Ishikawa (cell line): ENCODE data around the gene TRANK1.

Experiments used
- CEBPB ChIP-seq: IDR thresholded peaks from 2 replicates; pipeline ENCODE4 v1.6.1; 2012
- CREB1 ChIP-seq: IDR thresholded peaks from 2 replicates; pipeline ENCODE4 v1.6.1; 2012; ENCODE audit warnings: low read depth
- EGR1 ChIP-seq: IDR thresholded peaks from 2 replicates; pipeline ENCODE4 v1.6.1; 2012
- EP300 ChIP-seq: IDR thresholded peaks from 2 replicates; pipeline ENCODE4 v1.6.1; 2012; ENCODE audit warnings: borderline replicate concordance
- FOXM1 ChIP-seq: IDR thresholded peaks from 2 replicates; pipeline ENCODE4 v1.6.1; 2012; ENCODE audit warnings: low read depth, borderline replicate concordance
- NFIC ChIP-seq: IDR thresholded peaks from 2 replicates; pipeline ENCODE4 v1.6.1; 2012
- RAD21 ChIP-seq: IDR thresholded peaks from 2 replicates; pipeline ENCODE4 v1.6.1; 2012; ENCODE audit warnings: low read depth
- TAF1 ChIP-seq: IDR thresholded peaks from 2 replicates; pipeline ENCODE4 v1.6.1; 2012; ENCODE audit warnings: low read depth, mild to moderate bottlenecking
- TCF12 ChIP-seq: IDR thresholded peaks from 2 replicates; pipeline ENCODE4 v1.6.1; 2012; ENCODE audit warnings: low read depth
- TEAD4 ChIP-seq: IDR thresholded peaks from 2 replicates; pipeline ENCODE4 v1.6.1; 2012
- YY1 ChIP-seq: IDR thresholded peaks from 2 replicates; pipeline ENCODE4 v1.6.1; 2012; ENCODE audit warnings: low read depth
- ZBTB7A ChIP-seq: IDR thresholded peaks from 2 replicates; pipeline ENCODE4 v1.6.1; 2012; ENCODE audit warnings: low read depth
- TF ChIP-seq, protein P1 (sequence below): IDR thresholded peaks from 2 replicates; pipeline ENCODE4 v1.6.1; 2012; ENCODE audit warnings: low read depth, mild to moderate bottlenecking
- TF ChIP-seq, protein P2 (sequence below): IDR thresholded peaks from 2 replicates; pipeline ENCODE4 v1.6.1; 2012
- TF ChIP-seq, protein P3 (sequence below): IDR thresholded peaks from 2 replicates; pipeline ENCODE4 v1.6.1; 2012

The TRANK1 gene

DNA sequence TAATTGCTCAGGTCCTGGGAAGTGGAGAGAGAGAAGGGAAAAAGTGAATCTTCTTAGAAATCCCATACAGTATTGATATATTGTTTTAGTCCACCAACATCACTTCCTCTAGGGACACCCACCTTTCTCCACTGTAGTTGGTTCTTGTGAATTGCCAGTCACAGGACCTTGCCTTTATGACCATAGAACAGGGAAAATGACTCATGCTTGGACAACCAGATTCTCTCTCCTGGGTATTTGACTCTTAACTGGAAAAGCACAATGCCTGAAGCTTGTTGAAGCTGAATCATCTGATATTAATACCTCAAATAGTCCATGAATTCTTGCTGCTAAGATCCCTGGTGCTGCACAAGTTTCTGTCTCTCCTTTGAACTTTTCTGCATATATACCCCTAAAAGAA is 148.0 kb downstream of the TRANK1 start:
- TF ChIP-seq NFIC (no peak), RAD21 (no peak), CREB1 (no peak), EGR1 (no peak), TCF12 (no peak), TEAD4 (no peak), YY1 (no peak), EP300 (no peak), TAF1 (no peak), FOXM1 (no peak), ZBTB7A (no peak)
- TF ChIP-seq, protein P1, sequence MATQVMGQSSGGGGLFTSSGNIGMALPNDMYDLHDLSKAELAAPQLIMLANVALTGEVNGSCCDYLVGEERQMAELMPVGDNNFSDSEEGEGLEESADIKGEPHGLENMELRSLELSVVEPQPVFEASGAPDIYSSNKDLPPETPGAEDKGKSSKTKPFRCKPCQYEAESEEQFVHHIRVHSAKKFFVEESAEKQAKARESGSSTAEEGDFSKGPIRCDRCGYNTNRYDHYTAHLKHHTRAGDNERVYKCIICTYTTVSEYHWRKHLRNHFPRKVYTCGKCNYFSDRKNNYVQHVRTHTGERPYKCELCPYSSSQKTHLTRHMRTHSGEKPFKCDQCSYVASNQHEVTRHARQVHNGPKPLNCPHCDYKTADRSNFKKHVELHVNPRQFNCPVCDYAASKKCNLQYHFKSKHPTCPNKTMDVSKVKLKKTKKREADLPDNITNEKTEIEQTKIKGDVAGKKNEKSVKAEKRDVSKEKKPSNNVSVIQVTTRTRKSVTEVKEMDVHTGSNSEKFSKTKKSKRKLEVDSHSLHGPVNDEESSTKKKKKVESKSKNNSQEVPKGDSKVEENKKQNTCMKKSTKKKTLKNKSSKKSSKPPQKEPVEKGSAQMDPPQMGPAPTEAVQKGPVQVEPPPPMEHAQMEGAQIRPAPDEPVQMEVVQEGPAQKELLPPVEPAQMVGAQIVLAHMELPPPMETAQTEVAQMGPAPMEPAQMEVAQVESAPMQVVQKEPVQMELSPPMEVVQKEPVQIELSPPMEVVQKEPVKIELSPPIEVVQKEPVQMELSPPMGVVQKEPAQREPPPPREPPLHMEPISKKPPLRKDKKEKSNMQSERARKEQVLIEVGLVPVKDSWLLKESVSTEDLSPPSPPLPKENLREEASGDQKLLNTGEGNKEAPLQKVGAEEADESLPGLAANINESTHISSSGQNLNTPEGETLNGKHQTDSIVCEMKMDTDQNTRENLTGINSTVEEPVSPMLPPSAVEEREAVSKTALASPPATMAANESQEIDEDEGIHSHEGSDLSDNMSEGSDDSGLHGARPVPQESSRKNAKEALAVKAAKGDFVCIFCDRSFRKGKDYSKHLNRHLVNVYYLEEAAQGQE = no peak
- TF ChIP-seq, protein P2, sequence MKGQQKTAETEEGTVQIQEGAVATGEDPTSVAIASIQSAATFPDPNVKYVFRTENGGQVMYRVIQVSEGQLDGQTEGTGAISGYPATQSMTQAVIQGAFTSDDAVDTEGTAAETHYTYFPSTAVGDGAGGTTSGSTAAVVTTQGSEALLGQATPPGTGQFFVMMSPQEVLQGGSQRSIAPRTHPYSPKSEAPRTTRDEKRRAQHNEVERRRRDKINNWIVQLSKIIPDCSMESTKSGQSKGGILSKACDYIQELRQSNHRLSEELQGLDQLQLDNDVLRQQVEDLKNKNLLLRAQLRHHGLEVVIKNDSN = no peak
- TF ChIP-seq, protein P3, sequence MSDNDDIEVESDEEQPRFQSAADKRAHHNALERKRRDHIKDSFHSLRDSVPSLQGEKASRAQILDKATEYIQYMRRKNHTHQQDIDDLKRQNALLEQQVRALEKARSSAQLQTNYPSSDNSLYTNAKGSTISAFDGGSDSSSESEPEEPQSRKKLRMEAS = no peak

DNA sequence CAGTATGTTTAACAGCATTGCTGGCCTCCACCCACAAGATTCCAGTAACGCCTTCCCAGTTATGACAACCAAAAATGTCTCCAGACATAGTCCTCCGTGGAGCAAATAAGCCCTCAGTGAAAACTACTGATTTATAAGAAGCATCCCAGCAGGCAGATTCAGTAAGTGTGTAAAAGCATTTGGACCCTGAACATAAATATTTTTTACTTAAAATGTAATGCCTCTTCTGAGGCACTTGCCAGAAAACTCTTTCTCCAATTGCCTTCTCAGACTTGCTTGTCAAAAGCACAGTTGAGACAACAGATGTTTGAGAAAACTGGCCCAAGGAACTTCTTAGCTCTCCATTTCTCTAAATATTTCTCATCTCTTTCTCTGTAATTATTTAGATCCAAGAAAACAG is 148.7 kb downstream of the TRANK1 start:
- TF ChIP-seq, protein P2 = no peak
- TF ChIP-seq, protein P1 = no peak
- TF ChIP-seq CREB1 (no peak), NFIC (no peak), YY1 (no peak), EGR1 (no peak), FOXM1 (no peak), ZBTB7A (no peak)
- TF ChIP-seq, protein P3 = no peak

DNA sequence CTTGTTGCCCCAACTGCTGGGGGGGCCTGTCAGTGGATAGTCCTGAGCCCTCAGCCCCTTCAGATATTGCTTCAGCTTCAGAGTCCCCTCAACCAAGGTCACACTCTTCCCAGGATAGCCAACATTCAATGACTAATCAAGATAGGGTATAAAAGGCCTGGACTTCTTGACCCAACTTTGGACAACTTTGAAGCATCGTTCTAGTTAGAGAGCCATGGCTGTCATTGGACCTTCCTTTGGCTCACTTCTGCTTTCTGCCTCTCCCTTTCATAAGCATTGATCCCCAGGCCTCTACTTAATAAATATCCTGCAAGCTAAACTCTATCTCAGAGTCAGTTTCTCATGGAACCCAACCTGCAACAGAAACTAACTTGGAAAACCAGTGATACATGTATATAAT is 149.2 kb downstream of the TRANK1 start:
- TF ChIP-seq, protein P2 = no peak
- TF ChIP-seq TCF12 = no peak
- TF ChIP-seq RAD21 = no peak
- TF ChIP-seq YY1 = no peak
- TF ChIP-seq TAF1 = no peak
- TF ChIP-seq EP300 = no peak
- TF ChIP-seq, protein P3 = no peak
- TF ChIP-seq EGR1 = no peak
- TF ChIP-seq NFIC = no peak
- TF ChIP-seq CREB1 = no peak
- TF ChIP-seq TEAD4 = no peak
- TF ChIP-seq CEBPB = no peak
- no peak for TF ChIP-seq ZBTB7A
- TF ChIP-seq, protein P1 = no peak
- no peak for TF ChIP-seq FOXM1

DNA sequence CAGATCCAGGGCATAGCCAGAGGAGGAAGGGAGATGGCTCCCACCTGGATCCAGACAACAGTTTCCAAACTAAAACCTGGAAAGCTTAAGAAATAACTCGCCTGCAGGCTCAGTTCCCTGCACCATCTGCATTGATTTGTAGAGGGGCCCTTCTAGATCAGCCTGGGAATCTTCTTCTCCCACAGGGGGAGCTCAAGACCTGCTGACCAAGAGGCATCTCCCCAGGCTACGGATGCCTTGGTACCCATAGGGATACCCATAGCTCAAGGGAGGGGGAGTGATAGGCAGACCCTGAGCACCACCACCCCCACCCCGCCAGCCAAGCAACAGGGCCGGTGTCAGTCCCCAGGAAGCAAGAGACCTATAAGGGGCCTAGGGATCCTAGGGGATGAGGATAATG is 152.5 kb downstream of the TRANK1 start:
- TF ChIP-seq NFIC (no peak), RAD21 (peak; percentile 70)
